Endodermal cell (in vitro differentiated cells): Measurements from ENCODE around the gene GPC6. TPM values are rescaled to one million over a fixed set of nuclear protein-coding genes. Genes with fewer than 3 reads are reported as not detected.

Experiments used
- DNase-seq: peaks from one replicate; pipeline ENCODE4 v3.0.0-alpha.2; 2017
- H3K27ac ChIP-seq: 2 replicates; pipeline ENCODE4 v1.5.1; 2013; ENCODE audit warnings: mild to moderate bottlenecking, low read depth, low read length, moderate library complexity
- H3K27me3 ChIP-seq: 2 replicates; pipeline ENCODE4 v1.6.1; 2013; ENCODE audit warnings: mild to moderate bottlenecking, low read length, moderate library complexity; ENCODE audit not compliant: insufficient read depth, control insufficient read depth, poor library complexity, severe bottlenecking
- H3K36me3 ChIP-seq: 2 replicates; pipeline ENCODE4 v1.7.0; 2013; ENCODE audit warnings: mild to moderate bottlenecking, low read length, moderate library complexity; ENCODE audit not compliant: control insufficient read depth, insufficient read depth
- H3K4me1 ChIP-seq: one replicate; pipeline ENCODE4 v1.7.0; 2013; ENCODE audit warnings: low read length; ENCODE audit not compliant: control insufficient read depth, insufficient read depth
- H3K4me3 ChIP-seq: 2 replicates; pipeline ENCODE4 v1.5.1; 2013; ENCODE audit warnings: mild to moderate bottlenecking, low read length, moderate library complexity
- H3K9ac ChIP-seq: 2 replicates; pipeline ENCODE4 v1.6.1; 2013; ENCODE audit warnings: mild to moderate bottlenecking, low read length, moderate library complexity; ENCODE audit not compliant: poor library complexity, severe bottlenecking; ENCODE audit errors: extremely low read depth
- H3K9me3 ChIP-seq: 2 replicates; pipeline ENCODE4 v1.6.1; 2013; ENCODE audit warnings: mild to moderate bottlenecking, low read length, moderate library complexity; ENCODE audit not compliant: control insufficient read depth
- H3K27ac Mint-ChIP-seq: 2 replicates; pipeline ENCODE4 v1.8.0; 2020; ENCODE audit warnings: mixed read lengths
- H3K27me3 Mint-ChIP-seq: 2 replicates; pipeline ENCODE4 v1.8.0; 2021; ENCODE audit warnings: mild to moderate bottlenecking, mixed read lengths; ENCODE audit not compliant: insufficient read depth
- H3K36me3 Mint-ChIP-seq: 2 replicates; pipeline ENCODE4 v1.8.0; 2020; ENCODE audit warnings: low read depth, mixed read lengths
- H3K4me1 Mint-ChIP-seq: 2 replicates; pipeline ENCODE4 v1.8.0; 2020; ENCODE audit warnings: mixed read lengths
- H3K4me3 Mint-ChIP-seq: 2 replicates; pipeline ENCODE4 v1.8.0; 2020; ENCODE audit warnings: mild to moderate bottlenecking, moderate library complexity, mixed read lengths
- H3K9me3 Mint-ChIP-seq: 2 replicates; pipeline ENCODE4 v1.8.0; 2020; ENCODE audit warnings: mild to moderate bottlenecking, mixed read lengths
- CTCF ChIP-seq: fragments of 200-600 bp; sonication (generic); conservative IDR thresholded peaks from 2 replicates; pipeline ENCODE4 v1.5.0; 2021; ENCODE audit warnings: antibody characterized with exemption, mild to moderate bottlenecking
- WGBS, 2 experiments: methylation state at CpG; one replicate each; pipeline versions ENCODE4 v1.1.5 to v1.1.7; 2013; ENCODE audit warnings: missing lambda C conversion rate in 2 of 2, mixed read lengths in 1 of 2; ENCODE audit not compliant: insufficient coverage in 1 of 2, insufficient read length in 1 of 2; 5-methylcytosine and 5-hydroxymethylcytosine counted together
- total RNA-seq, 2 donors: library from RNA; stranded (reverse); fragmentation: NEBNext Ultra II Directional in 1 of 2; extraction: Animal tissue kit (Norgen Biotek cat#: 25700) in 1 of 2; gene quantifications; 2 replicates in 1 of 2; 3 replicates in 1 of 2; pipeline ENCODE4 v1.2.1, GENCODE V29; 2021

Gene GPC6
- total RNA-seq, 2 donors from 2014 or later = 69.6 to 80.4 TPM

GRCh38 chr13:93889430-93889951, 662.9 kb downstream of the GPC6 start:
- 92 to 100% methylated on average over 1 of the region's 1 CpG for WGBS, 2 experiments

GRCh38 chr13:93899981-93900380, 673.4 kb downstream of the GPC6 start:
- Histone ChIP-seq H3K4me1 (no peaks in the 10 kb centered on the region), H3K9me3 (no peaks in the 10 kb centered on the region), H3K4me3 (no peak overlapping the region), H3K27ac (no peak overlapping the region), H3K27me3 (no peaks in the 10 kb centered on the region), H3K9ac (no peak overlapping the region), H3K36me3 (no peaks in the 10 kb centered on the region)
- Mint-ChIP-seq H3K27me3 (no peaks in the 10 kb centered on the region), H3K9me3 (no peaks in the 10 kb centered on the region), H3K27ac (no peak overlapping the region), H3K4me3 (no peak overlapping the region), H3K36me3 (no peaks in the 10 kb centered on the region), H3K4me1 (peaks cover 14% of the 10 kb centered on the region)
- DNase-seq = no peak
- WGBS, 2 experiments = 95% methylated on average over 2 of the region's 2 CpGs; no CpG with 5 or more reads in 1 of the 2 experiments
- TF ChIP-seq CTCF = no peak

More at GRCh38 chr13:93889430-93889951, 662.9 kb downstream of the GPC6 start:
- Histone ChIP-seq H3K27ac (no peak overlapping the region), H3K4me1 (no peaks in the 10 kb centered on the region), H3K9me3 (no peaks in the 10 kb centered on the region), H3K36me3 (peaks cover 4% of the 10 kb centered on the region), H3K4me3 (no peak overlapping the region), H3K27me3 (no peaks in the 10 kb centered on the region), H3K9ac (no peak overlapping the region)
- Mint-ChIP-seq H3K36me3 (no peaks in the 10 kb centered on the region), H3K4me1 (peaks cover 8% of the 10 kb centered on the region), H3K27me3 (no peaks in the 10 kb centered on the region), H3K4me3 (no peak overlapping the region), H3K9me3 (no peaks in the 10 kb centered on the region), H3K27ac (no peak overlapping the region)
- no peak for TF ChIP-seq CTCF
- no peak for DNase-seq

- no peaks in the 10 kb centered on the region for H3K36me3 ChIP-seq
- peaks cover 4% of the 10 kb centered on the region for H3K4me1 ChIP-seq
- peaks cover 19% of the 10 kb centered on the region for H3K4me1 Mint-ChIP-seq
- no peak overlapping the region for H3K4me3 Mint-ChIP-seq
- H3K27ac ChIP-seq = no peak overlapping the region
- no peaks in the 10 kb centered on the region for H3K27me3 Mint-ChIP-seq
- H3K4me3 ChIP-seq = no peak overlapping the region
- H3K27ac Mint-ChIP-seq = no peak overlapping the region
- WGBS, 2 experiments = 90 to 100% methylated on average over 1 to 3 of the region's 3 CpGs
- no peaks in the 10 kb centered on the region for H3K9me3 Mint-ChIP-seq
- no peaks in the 10 kb centered on the region for H3K36me3 Mint-ChIP-seq
- H3K27me3 ChIP-seq = no peaks in the 10 kb centered on the region
- H3K9ac ChIP-seq = no peak overlapping the region
- no peak for TF ChIP-seq CTCF
- no peak for DNase-seq
- H3K9me3 ChIP-seq = no peaks in the 10 kb centered on the region
These were observed 674.1 kb downstream of the GPC6 start for GRCh38 chr13:93900731-93901130.
